ENCODE measurements around the gene ZDHHC9. TPM values are rescaled to one million over a fixed set of nuclear protein-coding genes. Genes with fewer than 3 reads are reported as not detected.

ZDHHC9 gene
- total and polyA plus RNA-seq, 2 of the 4 experiments (the other 2 are of a cell fraction), result 17.7 to 28.4 TPM

GRCh38 chrX:129833153-129833990 lies 10.3 kb downstream of the ZDHHC9 start:
- H3K4me3 ChIP-seq (ENCODE audit: insufficient read depth, low read depth, low read length), result no peak overlapping the region
- no peak overlapping the region for H3K27ac ChIP-seq (ENCODE audit: insufficient read depth, low read length)
- in situ Hi-C loops (cut with MboI; ENCODE audit: low sequenced_read_pairs) (no loop called here), intact Hi-C loops (cut with micrococcal nuclease) (no loop called here), dilution Hi-C loops (cut with HindIII; ENCODE audit: low sequenced_read_pairs, unreplicated experiment) (no loop called here)
- peaks cover 17% of the 10 kb centered on the region for H4K20me1 ChIP-seq (ENCODE audit: insufficient read depth, low read length)
- ChIA-PET CTCF (interaction anchor here (0.7 kb wide), 1 partner anchor 21 kb away, joined by 3 read pairs; no protein-coding TSS in a partner anchor), POLR2A (ENCODE audit: unreplicated experiment) (no interaction called here)
- peaks cover 3 to 8% of the 10 kb centered on the region in 2 experiments; a peak in 2 of 4 replicates for H3K79me1 ChIP-seq (ENCODE audit: low read depth in 1 of 2, low read length in 2 of 2)
- TF ChIP-seq RAD21 (IDR thresholded peaks at IDR 0.05; ENCODE audit: low read length) (no peak), SMC3 (IDR thresholded peaks at IDR 0.05; ENCODE audit: low read depth, low read length) (no peak), ELK1 (IDR thresholded peaks at IDR 0.05; ENCODE audit: borderline replicate concordance, low read depth, low read length) (no peak), CHD1 (IDR thresholded peaks at IDR 0.05; ENCODE audit: low read depth, low read length) (no peak), MAFK (IDR thresholded peaks at IDR 0.05; ENCODE audit: low read depth, low read length) (no peak), MXI1 (IDR thresholded peaks at IDR 0.05; ENCODE audit: borderline replicate concordance, low read depth, low read length) (no peak), POLR2A (IDR thresholded peaks at IDR 0.05; ENCODE audit: low read depth, low read length) (no peak), FOS (IDR thresholded peaks at IDR 0.05; ENCODE audit: low read depth, low read length) (0 out of 2 replicates have a peak, but pooled peaks have one; percentile 20)
- H3K23ac ChIP-seq (ENCODE audit: low read depth, low read length), result no peak overlapping the region
- no peak overlapping the region for H2BK15ac ChIP-seq (ENCODE audit: low read depth, low read length)
- no peak overlapping the region for H3K4ac ChIP-seq (ENCODE audit: low read depth, low read length)
- no TSS peak for BruUV-seq (replicated peaks)
- H3K27me3 ChIP-seq (ENCODE audit: control insufficient read depth, insufficient read depth, low read length), result no peaks in the 10 kb centered on the region
- ATAC-seq (ENCODE audit: low read depth), result peak; percentile 97
- H2BK20ac ChIP-seq (ENCODE audit: low read depth, low read length), result no peak overlapping the region
- no peak overlapping the region for H2AFZ ChIP-seq (replicated peaks; ENCODE audit: low read length, poor library complexity)
- no peak overlapping the region for H3K14ac ChIP-seq (replicated peaks; ENCODE audit: low read depth, low read length)
- peaks cover 4% of the 10 kb centered on the region for H3K4me1 ChIP-seq (ENCODE audit: control insufficient read depth, insufficient read depth, low read length)
- no peaks in the 10 kb centered on the region for H3K9me3 ChIP-seq (ENCODE audit: control insufficient read depth, insufficient read depth, low read length)
- H2BK120ac ChIP-seq (ENCODE audit: low read depth, low read length), result no peak overlapping the region
- H3K4me2 ChIP-seq (ENCODE audit: low read depth, low read length), result peak overlapping the region; percentile 17
- no peak overlapping the region for H3K9ac ChIP-seq (ENCODE audit: low read depth, low read length)
- DNase-seq, result peak; percentile 73
- H4K5ac ChIP-seq (ENCODE audit: low read depth, low read length), result peak overlapping the region; percentile 11
- no peak overlapping the region for H2AK5ac ChIP-seq (ENCODE audit: low read depth, low read length)
- no peak overlapping the region for H4K8ac ChIP-seq (ENCODE audit: low read depth in 2 of 2, low read length in 2 of 2)
- H4K91ac ChIP-seq (ENCODE audit: insufficient read depth, low read depth, low read length), result no peak overlapping the region
- no peak overlapping the region for H3K56ac ChIP-seq (ENCODE audit: extremely low read depth, insufficient read depth, low read length)
- H2BK5ac ChIP-seq (ENCODE audit: low read depth, low read length, poor library complexity, severe bottlenecking), result no peak overlapping the region
- H2AK9ac ChIP-seq (replicated peaks; ENCODE audit: low read depth, low read length, poor library complexity), result no peak overlapping the region
- H3K9me1 ChIP-seq (ENCODE audit: insufficient read depth, low read length), result no peaks in the 10 kb centered on the region; the same call in 1 of the 2 replicates
- WGBS, 2 experiments (ENCODE audit: extremely low coverage in 2 of 2, insufficient read length in 1 of 2), result 29% methylated on average over 1 of the region's 5 CpGs; no CpG with 5 or more reads in 1 of the 2 experiments
- no peak overlapping the region for H3K18ac ChIP-seq (ENCODE audit: low read depth, low read length)
- no peaks in the 10 kb centered on the region for H3K36me3 ChIP-seq (ENCODE audit: control insufficient read depth, insufficient read depth, low read length)

Measured in IMR-90 (cell line).